ENCODE measurements around the gene DESI1. TPM values are rescaled to one million over a fixed set of nuclear protein-coding genes. Genes with fewer than 3 reads are reported as not detected.

The DESI1 gene
- total RNA-seq, 1 experiment from 2014 or later, result 38.2 TPM

DNA sequence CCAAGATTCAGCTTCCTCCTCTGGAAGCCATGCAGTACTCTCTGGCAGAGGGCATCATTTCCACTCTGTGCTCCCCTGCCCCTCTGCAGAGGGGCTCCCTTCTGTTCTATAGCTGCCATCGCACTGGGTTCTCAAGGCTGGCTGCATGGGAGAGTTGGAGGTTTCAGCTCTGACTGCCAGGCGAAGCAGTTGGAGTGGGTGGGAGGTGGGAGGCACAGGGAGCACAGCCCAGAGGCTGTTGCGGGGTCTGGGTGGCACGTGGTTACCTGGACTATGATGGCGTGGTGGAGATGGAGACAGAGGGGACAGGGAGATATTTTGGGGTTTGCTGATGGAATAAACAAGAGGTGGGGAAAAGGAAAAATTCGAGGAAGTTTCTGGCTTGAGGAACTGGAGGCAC is 36.0 kb downstream of the DESI1 start:
- Mint-ChIP-seq H3K27me3 (ENCODE audit: insufficient read depth, unreplicated experiment) (no peaks in the 10 kb centered on the region), H3K4me1 (ENCODE audit: low read depth, unreplicated experiment) (no peaks in the 10 kb centered on the region), H3K27ac (ENCODE audit: unreplicated experiment) (peak overlapping the region; percentile 50), H3K9me3 (ENCODE audit: unreplicated experiment) (no peaks in the 10 kb centered on the region), H3K36me3 (ENCODE audit: insufficient read depth, unreplicated experiment) (peaks cover 6% of the 10 kb centered on the region), H3K4me3 (ENCODE audit: unreplicated experiment) (no peak overlapping the region)
- Histone ChIP-seq H3K9me3 (no peaks in the 10 kb centered on the region), H3K4me3 (ENCODE audit: low read depth, low read length) (no peak overlapping the region), H3K36me3 (ENCODE audit: control insufficient read depth, insufficient read depth, low read length) (no peaks in the 10 kb centered on the region; the same call in 1 of the 2 replicates), H3K4me1 (peaks cover 17% of the 10 kb centered on the region), H3K27me3 (replicated peaks; ENCODE audit: control insufficient read depth, insufficient read depth, low read length) (no peaks in the 10 kb centered on the region)
- DNase-seq, result no peak
- POLR2A ChIA-PET, result no interaction called here
- intact Hi-C loops (cut with micrococcal nuclease; ENCODE audit: unreplicated experiment), result loop anchor here (10.0 kb wide), 1 partner anchor 490 kb away; the partner anchor contains the start of genes NAGA, PHETA2 and SMDT1
- CTCF ChIA-PET, result no interaction called here
- no TSS peak for BruUV-seq (replicated peaks)
- TF ChIP-seq, protein P1, sequence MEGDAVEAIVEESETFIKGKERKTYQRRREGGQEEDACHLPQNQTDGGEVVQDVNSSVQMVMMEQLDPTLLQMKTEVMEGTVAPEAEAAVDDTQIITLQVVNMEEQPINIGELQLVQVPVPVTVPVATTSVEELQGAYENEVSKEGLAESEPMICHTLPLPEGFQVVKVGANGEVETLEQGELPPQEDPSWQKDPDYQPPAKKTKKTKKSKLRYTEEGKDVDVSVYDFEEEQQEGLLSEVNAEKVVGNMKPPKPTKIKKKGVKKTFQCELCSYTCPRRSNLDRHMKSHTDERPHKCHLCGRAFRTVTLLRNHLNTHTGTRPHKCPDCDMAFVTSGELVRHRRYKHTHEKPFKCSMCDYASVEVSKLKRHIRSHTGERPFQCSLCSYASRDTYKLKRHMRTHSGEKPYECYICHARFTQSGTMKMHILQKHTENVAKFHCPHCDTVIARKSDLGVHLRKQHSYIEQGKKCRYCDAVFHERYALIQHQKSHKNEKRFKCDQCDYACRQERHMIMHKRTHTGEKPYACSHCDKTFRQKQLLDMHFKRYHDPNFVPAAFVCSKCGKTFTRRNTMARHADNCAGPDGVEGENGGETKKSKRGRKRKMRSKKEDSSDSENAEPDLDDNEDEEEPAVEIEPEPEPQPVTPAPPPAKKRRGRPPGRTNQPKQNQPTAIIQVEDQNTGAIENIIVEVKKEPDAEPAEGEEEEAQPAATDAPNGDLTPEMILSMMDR (IDR thresholded peaks at IDR 0.05; ENCODE audit: insufficient read depth in 1 of 2, low read depth in 1 of 2, low read length in 1 of 2, severe bottlenecking in 1 of 2, unreplicated experiment in 1 of 2), result no peak

DNA sequence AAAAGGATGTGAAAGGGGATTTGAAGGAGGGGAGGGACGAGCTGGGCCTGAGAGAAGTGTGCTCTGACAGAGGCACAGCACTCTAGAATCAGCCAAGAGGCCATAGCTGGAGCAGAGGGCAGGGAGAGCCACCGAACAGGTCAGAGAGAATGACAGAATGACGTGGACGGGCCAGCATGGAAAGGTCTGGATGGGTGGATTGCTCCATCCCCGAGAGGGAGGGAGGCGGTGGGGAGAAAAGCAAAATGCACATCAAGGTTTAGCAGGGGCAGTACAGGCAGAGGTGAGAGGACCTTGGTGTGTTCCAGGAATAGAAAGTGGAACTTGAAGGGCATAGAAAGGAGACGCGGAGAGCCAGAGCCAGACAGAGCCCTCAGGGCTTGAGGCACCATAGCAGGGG is 38.1 kb downstream of the DESI1 start:
- ChIA-PET CTCF (no interaction called here), POLR2A (no interaction called here)
- no peaks in the 10 kb centered on the region for H3K9me3 ChIP-seq
- Mint-ChIP-seq H3K4me1 (ENCODE audit: low read depth, unreplicated experiment) (no peaks in the 10 kb centered on the region), H3K27ac (ENCODE audit: unreplicated experiment) (no peak overlapping the region), H3K36me3 (ENCODE audit: insufficient read depth, unreplicated experiment) (no peaks in the 10 kb centered on the region), H3K4me3 (ENCODE audit: unreplicated experiment) (no peak overlapping the region), H3K9me3 (ENCODE audit: unreplicated experiment) (no peaks in the 10 kb centered on the region), H3K27me3 (ENCODE audit: insufficient read depth, unreplicated experiment) (no peaks in the 10 kb centered on the region)
- BruUV-seq (replicated peaks), result no TSS peak
- peaks cover 4% of the 10 kb centered on the region for H3K4me1 ChIP-seq
- DNase-seq, result no peak
- H3K4me3 ChIP-seq (ENCODE audit: low read depth, low read length), result no peak overlapping the region
- no peaks in the 10 kb centered on the region for H3K27me3 ChIP-seq (replicated peaks; ENCODE audit: control insufficient read depth, insufficient read depth, low read length)
- TF ChIP-seq, protein P1 (IDR thresholded peaks at IDR 0.05; ENCODE audit: insufficient read depth in 1 of 2, low read depth in 1 of 2, low read length in 1 of 2, severe bottlenecking in 1 of 2, unreplicated experiment in 1 of 2), result no peak
- H3K36me3 ChIP-seq (ENCODE audit: control insufficient read depth, insufficient read depth, low read length), result no peaks in the 10 kb centered on the region; the same call in none of the 2 replicates
- intact Hi-C loops (cut with micrococcal nuclease; ENCODE audit: unreplicated experiment), result loop anchor here (10.0 kb wide), 1 partner anchor 492 kb away; the partner anchor contains the start of genes NAGA, PHETA2 and SMDT1

DNA sequence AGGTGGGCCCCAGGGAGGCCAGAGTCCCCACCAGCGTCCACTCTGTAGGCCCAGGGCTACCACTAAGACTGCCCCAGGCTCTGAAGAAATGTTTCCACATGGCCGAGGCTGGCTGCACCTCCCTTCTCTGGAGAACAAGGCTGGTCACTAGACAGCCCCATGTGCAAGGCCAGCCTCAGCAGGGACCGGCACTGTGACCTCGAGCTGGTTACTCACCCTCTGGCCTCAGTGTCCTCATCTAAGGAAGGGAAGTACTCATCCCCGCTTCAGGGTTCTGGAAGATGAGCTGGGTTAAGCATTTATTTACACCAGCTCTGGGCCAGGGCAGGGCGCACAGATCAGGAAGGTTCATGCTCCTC is 40.9 kb downstream of the DESI1 start:
- TF ChIP-seq, protein P1 (IDR thresholded peaks at IDR 0.05; ENCODE audit: insufficient read depth in 1 of 2, low read depth in 1 of 2, low read length in 1 of 2, severe bottlenecking in 1 of 2, unreplicated experiment in 1 of 2), result no peak
- intact Hi-C loops (cut with micrococcal nuclease; ENCODE audit: unreplicated experiment), result loop anchor here (10.0 kb wide), 1 partner anchor 495 kb away; the partner anchor contains the start of genes NAGA, PHETA2 and SMDT1
- Histone ChIP-seq H3K27me3 (replicated peaks; ENCODE audit: control insufficient read depth, insufficient read depth, low read length) (no peaks in the 10 kb centered on the region), H3K4me3 (ENCODE audit: low read depth, low read length) (no peak overlapping the region), H3K36me3 (ENCODE audit: control insufficient read depth, insufficient read depth, low read length) (no peaks in the 10 kb centered on the region; the same call in none of the 2 replicates), H3K4me1 (no peaks in the 10 kb centered on the region), H3K9me3 (no peaks in the 10 kb centered on the region)
- BruUV-seq (replicated peaks), result no TSS peak
- CTCF ChIA-PET, result interaction anchor here (2.3 kb wide), 1 partner anchor 10 kb away, joined by 9 read pairs; the partner anchor contains the start of gene PMM1
- Mint-ChIP-seq H3K9me3 (ENCODE audit: unreplicated experiment) (no peaks in the 10 kb centered on the region), H3K27ac (ENCODE audit: unreplicated experiment) (no peak overlapping the region), H3K4me3 (ENCODE audit: unreplicated experiment) (no peak overlapping the region), H3K4me1 (ENCODE audit: low read depth, unreplicated experiment) (no peaks in the 10 kb centered on the region), H3K36me3 (ENCODE audit: insufficient read depth, unreplicated experiment) (no peaks in the 10 kb centered on the region), H3K27me3 (ENCODE audit: insufficient read depth, unreplicated experiment) (no peaks in the 10 kb centered on the region)
- no peak for DNase-seq
- POLR2A ChIA-PET, result no interaction called here
